WTC11 (cell line): ENCODE results near the gene SH2D4B. TPM values are rescaled to one million over a fixed set of nuclear protein-coding genes. Genes with fewer than 3 reads are reported as not detected.

Source experiments
- ATAC-seq: fragments of 200-7000 bp; cut with Tn5 transposase; 2 replicates; pipeline ENCODE4 v1.10.0; 2021; ENCODE audit warnings: mild to moderate bottlenecking, moderate library complexity
- CTCF ChIA-PET: fragments of 300-600 bp; sonication (Branson Sonifier 250); formaldehyde crosslinking; loops from one replicate; lab custom pipeline; 2021; ENCODE audit warnings: antibody characterized with exemption; lab: Charles Lee
- POLR2A ChIA-PET: fragments of 350-600 bp; sonication (Branson Sonifier 250); formaldehyde crosslinking; loops from one replicate; lab custom pipeline; 2021; ENCODE audit warnings: antibody characterized with exemption; lab: Charles Lee
- DNase-seq: peaks from one replicate; pipeline ENCODE4 v3.0.0; 2021; ENCODE audit warnings: low spot score
- H3K27ac Mint-ChIP-seq: 2 replicates; pipeline ENCODE4 v1.8.0; 2021; ENCODE audit warnings: mixed read lengths
- H3K27me3 Mint-ChIP-seq: 2 replicates; pipeline ENCODE4 v1.8.0; 2021; ENCODE audit warnings: low read depth, mild to moderate bottlenecking, moderate library complexity, mixed read lengths
- H3K36me3 Mint-ChIP-seq: 2 replicates; pipeline ENCODE4 v1.8.0; 2021; ENCODE audit warnings: mixed read lengths
- H3K4me1 Mint-ChIP-seq: 2 replicates; pipeline ENCODE4 v1.8.0; 2022; ENCODE audit warnings: mixed read lengths
- H3K4me3 Mint-ChIP-seq: 2 replicates; pipeline ENCODE4 v1.8.0; 2021; ENCODE audit warnings: mild to moderate bottlenecking, moderate library complexity, mixed read lengths
- H3K9me3 Mint-ChIP-seq: 2 replicates; pipeline ENCODE4 v1.8.0; 2021; ENCODE audit warnings: mixed read lengths
- AFF4 ChIP-seq: sonication (generic); formaldehyde crosslinking; IDR thresholded peaks from 2 replicates; pipeline ENCODE4 v1.8.1; 2023; ENCODE audit warnings: mild to moderate bottlenecking, missing genetic modification reagents, borderline replicate concordance
- CBFB ChIP-seq: sonication (generic); formaldehyde crosslinking; IDR thresholded peaks from 2 replicates; pipeline ENCODE4 v1.8.1; 2022; ENCODE audit warnings: mild to moderate bottlenecking, low read depth, missing genetic modification reagents
- ESRRA ChIP-seq: sonication (generic); formaldehyde crosslinking; IDR thresholded peaks from 2 replicates; pipeline ENCODE4 v1.8.1; 2022; ENCODE audit warnings: mild to moderate bottlenecking, missing genetic modification reagents, borderline replicate concordance
- IRF2 ChIP-seq: sonication (generic); formaldehyde crosslinking; IDR thresholded peaks from 2 replicates; pipeline ENCODE4 v1.8.0; 2022; ENCODE audit warnings: low read depth, missing genetic modification reagents, borderline replicate concordance
- KAT7 ChIP-seq: sonication (generic); formaldehyde crosslinking; IDR thresholded peaks from 2 replicates; pipeline ENCODE4 v1.8.1; 2023; ENCODE audit warnings: missing genetic modification reagents, mild to moderate bottlenecking, borderline replicate concordance
- MLX ChIP-seq: sonication (generic); formaldehyde crosslinking; IDR thresholded peaks from 2 replicates; pipeline ENCODE4 v1.8.1; 2023; ENCODE audit warnings: mild to moderate bottlenecking, missing genetic modification reagents, moderate library complexity
- NFE2L1 ChIP-seq: sonication (generic); formaldehyde crosslinking; IDR thresholded peaks from 2 replicates; pipeline ENCODE4 v1.8.1; 2023; ENCODE audit warnings: missing genetic modification reagents
- NR1H2 ChIP-seq: sonication (generic); formaldehyde crosslinking; IDR thresholded peaks from 2 replicates; pipeline ENCODE4 v1.9.0; 2021; ENCODE audit warnings: mild to moderate bottlenecking, moderate library complexity, missing genetic modification reagents
- NR2C2 ChIP-seq: sonication (generic); formaldehyde crosslinking; IDR thresholded peaks from 2 replicates; pipeline ENCODE4 v1.8.0; 2022; ENCODE audit warnings: mild to moderate bottlenecking, missing genetic modification reagents
- RELA ChIP-seq: sonication (generic); formaldehyde crosslinking; IDR thresholded peaks from 2 replicates; pipeline ENCODE4 v1.8.1; 2022; ENCODE audit warnings: missing genetic modification reagents, mild to moderate bottlenecking, borderline replicate concordance
- RORB ChIP-seq: fragments of 250-450 bp; sonication (Bioruptor Pico); IDR thresholded peaks from 2 replicates; pipeline ENCODE4 v1.9.0; 2021; ENCODE audit warnings: mild to moderate bottlenecking
- SMAD3 ChIP-seq: sonication (generic); formaldehyde crosslinking; IDR thresholded peaks from 2 replicates; pipeline ENCODE4 v1.8.0; 2022; ENCODE audit warnings: missing genetic modification reagents, mild to moderate bottlenecking, borderline replicate concordance
- ZNF121 ChIP-seq: sonication (generic); formaldehyde crosslinking; IDR thresholded peaks from 2 replicates; pipeline ENCODE4 v1.8.0; 2023; ENCODE audit warnings: missing genetic modification reagents
- ZNF138 ChIP-seq: sonication (generic); formaldehyde crosslinking; conservative IDR thresholded peaks from 2 replicates; pipeline ENCODE4 v1.8.1; 2022; ENCODE audit warnings: mild to moderate bottlenecking, moderate library complexity, missing genetic modification reagents
- ZNF219 ChIP-seq: sonication (generic); formaldehyde crosslinking; IDR thresholded peaks from 2 replicates; pipeline ENCODE4 v1.8.0; 2023; ENCODE audit warnings: missing genetic modification reagents, mild to moderate bottlenecking, borderline replicate concordance
- ZNF232 ChIP-seq: sonication (generic); formaldehyde crosslinking; IDR thresholded peaks from 2 replicates; pipeline ENCODE4 v1.8.0; 2022; ENCODE audit warnings: mild to moderate bottlenecking, missing genetic modification reagents
- ZNF396 ChIP-seq: fragments of 250-450 bp; sonication (Bioruptor Pico); IDR thresholded peaks from 2 replicates; pipeline ENCODE4 v1.8.0; 2021; ENCODE audit warnings: mild to moderate bottlenecking, moderate library complexity, borderline replicate concordance
- total RNA-seq: library from RNA; stranded (reverse); gene quantifications from 3 replicates; pipeline ENCODE4 v1.2.3, GENCODE V29; 2021
- TF ChIP-seq, protein P1 (sequence below): sonication (generic); formaldehyde crosslinking; conservative IDR thresholded peaks from 2 replicates; pipeline ENCODE4 v1.8.1; 2022; ENCODE audit warnings: mild to moderate bottlenecking, missing genetic modification reagents
- TF ChIP-seq, protein P2 (sequence below): fragments of 250-450 bp; sonication (Bioruptor Pico); IDR thresholded peaks from 2 replicates; pipeline ENCODE4 v1.9.0; 2021; ENCODE audit warnings: mild to moderate bottlenecking, borderline replicate concordance

Gene SH2D4B
- total RNA-seq, 1 experiment from 2014 or later, result 0.04 TPM

GRCh38 chr10:80608706-80609105 lies 71.0 kb downstream of the SH2D4B start (continued):
- TF ChIP-seq ESRRA (CRISPR knock-in tag) (no peak), NR2C2 (CRISPR knock-in tag) (no peak), ZNF121 (CRISPR knock-in tag) (no peak)

DNA sequence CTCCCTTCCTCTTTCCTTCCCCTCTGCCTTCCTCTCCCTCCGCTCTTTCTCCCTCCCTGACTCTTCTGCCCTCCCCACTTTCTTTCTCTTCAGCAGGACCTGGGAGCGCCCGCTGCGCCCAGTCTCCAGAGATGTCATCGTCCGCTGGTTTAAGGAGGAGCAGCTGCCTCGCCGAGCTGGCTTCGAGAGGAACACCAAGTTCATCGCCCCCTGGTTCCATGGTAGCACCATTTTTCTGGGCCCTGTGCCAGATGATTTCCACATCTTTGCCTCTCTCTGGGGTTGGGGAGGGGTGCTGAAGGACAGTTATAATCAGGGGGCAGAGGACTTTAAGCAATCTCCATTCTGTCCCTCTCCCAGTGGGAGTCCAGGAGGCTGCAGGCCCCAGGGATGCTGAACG lies 71.6 kb downstream of the SH2D4B start:
- peaks cover 5% of the 10 kb centered on the region for H3K4me1 Mint-ChIP-seq
- no peak for TF ChIP-seq MLX (CRISPR knock-in tag)
- TF ChIP-seq CBFB (CRISPR knock-in tag), result no peak
- no peak for TF ChIP-seq SMAD3 (CRISPR knock-in tag)
- TF ChIP-seq IRF2 (CRISPR knock-in tag), result no peak
- no peak for TF ChIP-seq ZNF219
- TF ChIP-seq, protein P1, sequence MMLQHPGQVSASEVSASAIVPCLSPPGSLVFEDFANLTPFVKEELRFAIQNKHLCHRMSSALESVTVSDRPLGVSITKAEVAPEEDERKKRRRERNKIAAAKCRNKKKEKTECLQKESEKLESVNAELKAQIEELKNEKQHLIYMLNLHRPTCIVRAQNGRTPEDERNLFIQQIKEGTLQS, result no peak
- TF ChIP-seq ZNF232 (CRISPR knock-in tag), result no peak
- TF ChIP-seq ZNF138 (CRISPR knock-in tag), result no peak
- no peak for TF ChIP-seq ZNF396
- no peak for TF ChIP-seq RELA
- TF ChIP-seq AFF4 (CRISPR knock-in tag), result no peak
- TF ChIP-seq, protein P2, sequence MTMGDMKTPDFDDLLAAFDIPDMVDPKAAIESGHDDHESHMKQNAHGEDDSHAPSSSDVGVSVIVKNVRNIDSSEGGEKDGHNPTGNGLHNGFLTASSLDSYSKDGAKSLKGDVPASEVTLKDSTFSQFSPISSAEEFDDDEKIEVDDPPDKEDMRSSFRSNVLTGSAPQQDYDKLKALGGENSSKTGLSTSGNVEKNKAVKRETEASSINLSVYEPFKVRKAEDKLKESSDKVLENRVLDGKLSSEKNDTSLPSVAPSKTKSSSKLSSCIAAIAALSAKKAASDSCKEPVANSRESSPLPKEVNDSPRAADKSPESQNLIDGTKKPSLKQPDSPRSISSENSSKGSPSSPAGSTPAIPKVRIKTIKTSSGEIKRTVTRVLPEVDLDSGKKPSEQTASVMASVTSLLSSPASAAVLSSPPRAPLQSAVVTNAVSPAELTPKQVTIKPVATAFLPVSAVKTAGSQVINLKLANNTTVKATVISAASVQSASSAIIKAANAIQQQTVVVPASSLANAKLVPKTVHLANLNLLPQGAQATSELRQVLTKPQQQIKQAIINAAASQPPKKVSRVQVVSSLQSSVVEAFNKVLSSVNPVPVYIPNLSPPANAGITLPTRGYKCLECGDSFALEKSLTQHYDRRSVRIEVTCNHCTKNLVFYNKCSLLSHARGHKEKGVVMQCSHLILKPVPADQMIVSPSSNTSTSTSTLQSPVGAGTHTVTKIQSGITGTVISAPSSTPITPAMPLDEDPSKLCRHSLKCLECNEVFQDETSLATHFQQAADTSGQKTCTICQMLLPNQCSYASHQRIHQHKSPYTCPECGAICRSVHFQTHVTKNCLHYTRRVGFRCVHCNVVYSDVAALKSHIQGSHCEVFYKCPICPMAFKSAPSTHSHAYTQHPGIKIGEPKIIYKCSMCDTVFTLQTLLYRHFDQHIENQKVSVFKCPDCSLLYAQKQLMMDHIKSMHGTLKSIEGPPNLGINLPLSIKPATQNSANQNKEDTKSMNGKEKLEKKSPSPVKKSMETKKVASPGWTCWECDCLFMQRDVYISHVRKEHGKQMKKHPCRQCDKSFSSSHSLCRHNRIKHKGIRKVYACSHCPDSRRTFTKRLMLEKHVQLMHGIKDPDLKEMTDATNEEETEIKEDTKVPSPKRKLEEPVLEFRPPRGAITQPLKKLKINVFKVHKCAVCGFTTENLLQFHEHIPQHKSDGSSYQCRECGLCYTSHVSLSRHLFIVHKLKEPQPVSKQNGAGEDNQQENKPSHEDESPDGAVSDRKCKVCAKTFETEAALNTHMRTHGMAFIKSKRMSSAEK (CRISPR knock-in tag), result no peak
- no peak for TF ChIP-seq NR1H2 (CRISPR knock-in tag)
- no peak for TF ChIP-seq RORB
- no peak for TF ChIP-seq NFE2L1 (CRISPR knock-in tag)
- TF ChIP-seq KAT7, result no peak
- TF ChIP-seq ZNF121 (CRISPR knock-in tag), result no peak
- H3K4me3 Mint-ChIP-seq, result no peak overlapping the region
- H3K27ac Mint-ChIP-seq, result no peak overlapping the region
- peaks cover 6% of the 10 kb centered on the region; the same call in 1 of the 2 replicates for H3K27me3 Mint-ChIP-seq
- CTCF ChIA-PET, result interaction anchor here (0.5 to 2.4 kb wide), 3 partner anchors 13 to 255 kb away, joined by 3 to 17 read pairs (median 5); no protein-coding TSS in a partner anchor
- H3K36me3 Mint-ChIP-seq, result no peaks in the 10 kb centered on the region
- H3K9me3 Mint-ChIP-seq, result peaks cover 8% of the 10 kb centered on the region
- DNase-seq (no peak), ATAC-seq (no peak)
- POLR2A ChIA-PET, result no interaction called here
